Measurements from ENCODE around the gene EVA1B.

DNA sequence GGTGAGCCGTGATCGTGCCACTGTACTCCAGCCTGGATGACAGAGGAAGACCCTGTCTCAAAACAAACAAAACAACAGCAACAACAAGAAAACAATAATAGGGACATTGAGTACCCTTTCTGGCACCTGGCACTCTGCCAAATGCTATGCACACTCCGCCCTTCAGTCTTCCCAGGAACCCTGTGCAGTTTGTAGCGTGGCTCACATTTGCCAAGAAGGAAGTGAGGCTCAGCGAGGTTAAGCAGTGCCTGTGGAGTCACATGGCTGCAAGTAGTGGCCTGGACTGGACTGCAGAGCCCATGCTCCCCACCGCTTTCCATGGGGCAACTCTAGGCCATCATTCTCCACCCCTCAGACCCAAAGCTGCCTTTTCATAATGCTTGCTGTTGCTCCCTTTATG, 5.3 kb upstream of the EVA1B start:
- TF ChIP-seq, protein P1, sequence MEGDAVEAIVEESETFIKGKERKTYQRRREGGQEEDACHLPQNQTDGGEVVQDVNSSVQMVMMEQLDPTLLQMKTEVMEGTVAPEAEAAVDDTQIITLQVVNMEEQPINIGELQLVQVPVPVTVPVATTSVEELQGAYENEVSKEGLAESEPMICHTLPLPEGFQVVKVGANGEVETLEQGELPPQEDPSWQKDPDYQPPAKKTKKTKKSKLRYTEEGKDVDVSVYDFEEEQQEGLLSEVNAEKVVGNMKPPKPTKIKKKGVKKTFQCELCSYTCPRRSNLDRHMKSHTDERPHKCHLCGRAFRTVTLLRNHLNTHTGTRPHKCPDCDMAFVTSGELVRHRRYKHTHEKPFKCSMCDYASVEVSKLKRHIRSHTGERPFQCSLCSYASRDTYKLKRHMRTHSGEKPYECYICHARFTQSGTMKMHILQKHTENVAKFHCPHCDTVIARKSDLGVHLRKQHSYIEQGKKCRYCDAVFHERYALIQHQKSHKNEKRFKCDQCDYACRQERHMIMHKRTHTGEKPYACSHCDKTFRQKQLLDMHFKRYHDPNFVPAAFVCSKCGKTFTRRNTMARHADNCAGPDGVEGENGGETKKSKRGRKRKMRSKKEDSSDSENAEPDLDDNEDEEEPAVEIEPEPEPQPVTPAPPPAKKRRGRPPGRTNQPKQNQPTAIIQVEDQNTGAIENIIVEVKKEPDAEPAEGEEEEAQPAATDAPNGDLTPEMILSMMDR (IDR thresholded peaks at IDR 0.05): no peak
- TF ChIP-seq POLR2AphosphoS5 (IDR thresholded peaks at IDR 0.05; ENCODE audit: insufficient read depth in 1 of 2, low read depth in 1 of 2): no peak
